HEK293 (cell line): ENCODE results near the gene TEAD4.
A peak's percentile ranks its signal among the peaks of the same experiment; 100 is the strongest.

Experiments
- CTCF ChIA-PET: fragments of 350-600 bp; formaldehyde crosslinking; extraction: SDS; loops from one replicate; lab custom pipeline; 2021; ENCODE audit warnings: antibody characterized with exemption; lab: Yijun Ruan, JAX
- POLR2A ChIA-PET: fragments of 300-600 bp; formaldehyde crosslinking; extraction: SDS; loops from one replicate; lab custom pipeline; 2020; ENCODE audit warnings: antibody characterized with exemption, inconsistent platforms; lab: Yijun Ruan, JAX
- H3K27ac ChIP-seq: fragments of 200-500 bp; sonication (Bioruptor generic); 2 replicates; pipeline ENCODE4 v1.5.1; 2014; ENCODE audit warnings: low read depth, low read length, control low read depth, inconsistent platforms; ENCODE audit errors: extremely low read depth
- H3K36me3 ChIP-seq, 2 experiments: fragments of 200-500 bp in 1 of 2; sonication (Bioruptor generic) in 1 of 2; 1 replicate in 1 of 2; 2 replicates in 1 of 2; pipeline ENCODE4 v1.5.1; 2014 to 2017; ENCODE audit warnings: inconsistent platforms in 2 of 2, low read length in 2 of 2; ENCODE audit not compliant: control insufficient read depth in 2 of 2, insufficient read depth in 1 of 2
- H3K4me1 ChIP-seq: fragments of 200-500 bp; sonication (Bioruptor generic); 2 replicates; pipeline ENCODE4 v1.5.1; 2014; ENCODE audit warnings: mild to moderate bottlenecking, low read length, inconsistent platforms; ENCODE audit not compliant: control insufficient read depth, insufficient read depth
- H3K4me3 ChIP-seq: 2 replicates; pipeline ENCODE4 v1.5.1; 2011; ENCODE audit warnings: low read depth, mild to moderate bottlenecking, control low read depth, low read length, moderate library complexity
- H3K9me3 ChIP-seq: fragments of 200-500 bp; sonication (Bioruptor generic); 2 replicates; pipeline ENCODE4 v1.5.1; 2014; ENCODE audit warnings: low read depth, low read length, inconsistent platforms; ENCODE audit not compliant: control insufficient read depth, insufficient read depth
- BCL11B ChIP-seq: fragments of 450-650 bp; formaldehyde crosslinking; IDR thresholded peaks from 2 replicates; pipeline ENCODE4 v1.5.1; 2016; ENCODE audit warnings: low read depth, missing biosample characterization, missing genetic modification characterization
- SETDB1 ChIP-seq: IDR thresholded peaks from one replicate; pipeline ENCODE4 v1.6.1; 2017; ENCODE audit warnings: mild to moderate bottlenecking, low read length, moderate library complexity, mixed read lengths; ENCODE audit not compliant: insufficient read length
- TCF7L2 ChIP-seq: IDR thresholded peaks from 2 replicates; pipeline ENCODE4 v1.6.1; 2011; ENCODE audit warnings: low read depth, mild to moderate bottlenecking, inconsistent platforms, low read length, moderate library complexity, borderline replicate concordance
- WT1 ChIP-seq: fragments of 450-650 bp; formaldehyde crosslinking; IDR thresholded peaks from 2 replicates; pipeline ENCODE4 v1.5.1; 2016; ENCODE audit warnings: missing biosample characterization, missing genetic modification characterization
- ZFP41 ChIP-seq: fragments of 450-650 bp; formaldehyde crosslinking; IDR thresholded peaks from 2 replicates; pipeline ENCODE4 v1.5.1; 2016; ENCODE audit warnings: missing biosample characterization, missing genetic modification characterization, borderline replicate concordance
- ZNF585B ChIP-seq: fragments of 450-650 bp; formaldehyde crosslinking; IDR thresholded peaks from 2 replicates; pipeline ENCODE4 v1.5.1; 2016; ENCODE audit warnings: missing biosample characterization, missing genetic modification characterization
- ZNF654 ChIP-seq: fragments of 450-650 bp; formaldehyde crosslinking; IDR thresholded peaks from 2 replicates; pipeline ENCODE4 v1.5.1; 2016; ENCODE audit warnings: low read depth, missing biosample characterization, missing genetic modification characterization
- ZNF830 ChIP-seq: fragments of 450-650 bp; IDR thresholded peaks from 2 replicates; pipeline ENCODE4 v1.5.0; 2018; ENCODE audit warnings: missing biosample characterization, missing genetic modification characterization, low read depth, mild to moderate bottlenecking, moderate library complexity
- ZNF843 ChIP-seq: fragments of 450-650 bp; formaldehyde crosslinking; IDR thresholded peaks from 2 replicates; pipeline ENCODE4 v1.5.1; 2016; ENCODE audit warnings: missing biosample characterization, missing genetic modification characterization
- ZSCAN30 ChIP-seq: fragments of 450-650 bp; IDR thresholded peaks from 2 replicates; pipeline ENCODE4 v1.5.1; 2018; ENCODE audit warnings: missing biosample characterization, mild to moderate bottlenecking, missing genetic modification characterization, moderate library complexity
- TF ChIP-seq, protein P1 (sequence below): fragments of 450-650 bp; formaldehyde crosslinking; IDR thresholded peaks from 2 replicates; pipeline ENCODE4 v1.5.1; 2016; ENCODE audit warnings: missing biosample characterization, missing genetic modification characterization
- TF ChIP-seq, protein P2 (sequence below): fragments of 450-650 bp; formaldehyde crosslinking; IDR thresholded peaks from 2 replicates; pipeline ENCODE4 v1.5.1; 2016; ENCODE audit warnings: missing biosample characterization, missing genetic modification characterization
- TF ChIP-seq, protein P3 (sequence below): fragments of 450-650 bp; formaldehyde crosslinking; IDR thresholded peaks from 2 replicates; pipeline ENCODE4 v1.5.1; 2017; ENCODE audit warnings: missing biosample characterization, mild to moderate bottlenecking, missing genetic modification characterization, moderate library complexity
- TF ChIP-seq, protein P4 (sequence below): fragments of 450-650 bp; formaldehyde crosslinking; IDR thresholded peaks from 2 replicates; pipeline ENCODE4 v1.5.1; 2016; ENCODE audit warnings: missing biosample characterization, missing genetic modification characterization

The TEAD4 gene

DNA sequence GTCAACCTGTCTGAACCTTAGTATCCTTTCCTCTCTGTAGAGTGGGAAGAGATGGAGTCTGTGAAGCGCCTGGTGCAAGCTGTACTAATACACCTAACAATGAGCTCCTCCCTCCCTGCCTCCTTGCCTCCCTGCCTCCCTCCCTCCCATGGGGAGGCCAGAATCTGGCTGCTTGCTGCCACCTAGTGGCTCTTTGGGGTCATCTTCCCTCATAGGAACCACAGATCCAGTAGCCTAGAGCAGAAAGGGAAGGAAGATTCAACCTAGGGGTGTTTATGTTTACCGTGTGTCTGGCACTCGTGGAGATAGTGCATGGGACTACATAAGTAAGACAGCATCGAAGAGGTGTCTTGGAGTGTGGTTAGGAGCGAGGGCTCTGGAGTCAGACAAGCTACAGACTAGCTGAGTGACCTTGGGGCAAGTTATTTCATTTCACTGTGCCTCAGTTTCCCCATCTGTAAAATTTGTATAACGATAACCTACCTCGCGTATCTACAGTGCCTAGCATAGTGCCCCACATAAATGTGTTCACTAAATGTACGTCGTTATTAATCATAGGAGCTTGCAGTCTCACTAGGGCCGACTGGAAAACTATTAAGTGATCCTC, 82.5 kb downstream of the TEAD4 start:
- no peak overlapping the region for H3K4me3 ChIP-seq
- TF ChIP-seq ZNF654 (peak; percentile 81), ZSCAN30 (tag by site-specific recombination) (peak; percentile 43; the same call in 1 of the 2 replicates), ZNF830 (no peak), WT1 (tag by site-specific recombination) (0 out of 2 replicates have a peak, but pooled peaks have one; percentile 40), ZNF843 (tag by site-specific recombination) (no peak)
- TF ChIP-seq, protein P1, sequence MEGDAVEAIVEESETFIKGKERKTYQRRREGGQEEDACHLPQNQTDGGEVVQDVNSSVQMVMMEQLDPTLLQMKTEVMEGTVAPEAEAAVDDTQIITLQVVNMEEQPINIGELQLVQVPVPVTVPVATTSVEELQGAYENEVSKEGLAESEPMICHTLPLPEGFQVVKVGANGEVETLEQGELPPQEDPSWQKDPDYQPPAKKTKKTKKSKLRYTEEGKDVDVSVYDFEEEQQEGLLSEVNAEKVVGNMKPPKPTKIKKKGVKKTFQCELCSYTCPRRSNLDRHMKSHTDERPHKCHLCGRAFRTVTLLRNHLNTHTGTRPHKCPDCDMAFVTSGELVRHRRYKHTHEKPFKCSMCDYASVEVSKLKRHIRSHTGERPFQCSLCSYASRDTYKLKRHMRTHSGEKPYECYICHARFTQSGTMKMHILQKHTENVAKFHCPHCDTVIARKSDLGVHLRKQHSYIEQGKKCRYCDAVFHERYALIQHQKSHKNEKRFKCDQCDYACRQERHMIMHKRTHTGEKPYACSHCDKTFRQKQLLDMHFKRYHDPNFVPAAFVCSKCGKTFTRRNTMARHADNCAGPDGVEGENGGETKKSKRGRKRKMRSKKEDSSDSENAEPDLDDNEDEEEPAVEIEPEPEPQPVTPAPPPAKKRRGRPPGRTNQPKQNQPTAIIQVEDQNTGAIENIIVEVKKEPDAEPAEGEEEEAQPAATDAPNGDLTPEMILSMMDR: peak; percentile 33; the same call in 1 of the 2 replicates
- TF ChIP-seq, protein P2, sequence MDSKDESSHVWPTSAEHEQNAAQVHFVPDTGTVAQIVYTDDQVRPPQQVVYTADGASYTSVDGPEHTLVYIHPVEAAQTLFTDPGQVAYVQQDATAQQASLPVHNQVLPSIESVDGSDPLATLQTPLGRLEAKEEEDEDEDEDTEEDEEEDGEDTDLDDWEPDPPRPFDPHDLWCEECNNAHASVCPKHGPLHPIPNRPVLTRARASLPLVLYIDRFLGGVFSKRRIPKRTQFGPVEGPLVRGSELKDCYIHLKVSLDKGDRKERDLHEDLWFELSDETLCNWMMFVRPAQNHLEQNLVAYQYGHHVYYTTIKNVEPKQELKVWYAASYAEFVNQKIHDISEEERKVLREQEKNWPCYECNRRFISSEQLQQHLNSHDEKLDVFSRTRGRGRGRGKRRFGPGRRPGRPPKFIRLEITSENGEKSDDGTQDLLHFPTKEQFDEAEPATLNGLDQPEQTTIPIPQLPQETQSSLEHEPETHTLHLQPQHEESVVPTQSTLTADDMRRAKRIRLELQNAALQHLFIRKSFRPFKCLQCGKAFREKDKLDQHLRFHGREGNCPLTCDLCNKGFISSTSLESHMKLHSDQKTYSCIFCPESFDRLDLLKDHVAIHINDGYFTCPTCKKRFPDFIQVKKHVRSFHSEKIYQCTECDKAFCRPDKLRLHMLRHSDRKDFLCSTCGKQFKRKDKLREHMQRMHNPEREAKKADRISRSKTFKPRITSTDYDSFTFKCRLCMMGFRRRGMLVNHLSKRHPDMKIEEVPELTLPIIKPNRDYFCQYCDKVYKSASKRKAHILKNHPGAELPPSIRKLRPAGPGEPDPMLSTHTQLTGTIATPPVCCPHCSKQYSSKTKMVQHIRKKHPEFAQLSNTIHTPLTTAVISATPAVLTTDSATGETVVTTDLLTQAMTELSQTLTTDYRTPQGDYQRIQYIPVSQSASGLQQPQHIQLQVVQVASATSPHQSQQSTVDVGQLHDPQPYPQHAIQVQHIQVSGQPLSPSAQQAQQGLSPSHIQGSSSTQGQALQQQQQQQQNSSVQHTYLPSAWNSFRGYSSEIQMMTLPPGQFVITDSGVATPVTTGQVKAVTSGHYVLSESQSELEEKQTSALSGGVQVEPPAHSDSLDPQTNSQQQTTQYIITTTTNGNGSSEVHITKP (tag by site-specific recombination): 0 out of 2 replicates have a peak, but pooled peaks have one; percentile 1
- POLR2A ChIA-PET: interaction anchor here (0.6 to 1.3 kb wide), 4 partner anchors 9 to 157 kb away, joined by 3 to 5 read pairs (median 4); partner anchors contain the start of gene TULP3
- no peaks in the 10 kb centered on the region for H3K4me1 ChIP-seq
- no peaks in the 10 kb centered on the region for H3K9me3 ChIP-seq
- no peak overlapping the region for H3K27ac ChIP-seq
- peaks cover 0 to 23% of the 10 kb centered on the region in 2 experiments; a peak in 1 of 3 replicates for H3K36me3 ChIP-seq
- CTCF ChIA-PET: interaction anchor here (0.6 to 2.0 kb wide), 25 partner anchors 9 to 677 kb away, joined by 3 to 13 read pairs (median 4); no protein-coding TSS in a partner anchor

DNA sequence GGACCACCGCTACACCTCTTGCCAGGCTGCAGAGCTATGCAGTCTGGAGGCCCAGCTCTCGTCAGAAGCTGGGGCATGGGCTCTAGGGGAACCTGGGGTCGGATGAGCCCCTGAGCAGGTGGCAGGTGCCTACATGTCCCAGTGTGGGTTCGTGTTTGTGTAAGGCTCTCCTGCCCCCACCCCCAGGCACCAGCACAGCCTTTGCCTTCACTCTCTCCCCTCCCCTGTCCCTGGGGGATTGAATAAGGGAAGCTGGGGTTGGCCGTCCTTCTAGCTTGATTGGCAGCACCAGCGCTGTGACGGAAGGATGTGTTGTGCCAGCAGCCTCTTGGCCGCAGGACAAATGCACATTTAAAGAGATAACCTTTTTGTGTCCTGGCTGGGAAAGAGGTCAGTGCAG, 83.2 kb downstream of the TEAD4 start:
- Histone ChIP-seq H3K4me3 (no peak overlapping the region), H3K9me3 (no peaks in the 10 kb centered on the region), H3K36me3 (peaks cover 0 to 23% of the 10 kb centered on the region in 2 experiments; a peak in 1 of 3 replicates), H3K27ac (no peak overlapping the region), H3K4me1 (no peaks in the 10 kb centered on the region)
- POLR2A ChIA-PET: interaction anchor here (1.2 to 1.3 kb wide), 2 partner anchors 8 to 151 kb away, joined by 3 to 5 read pairs; partner anchors contain the start of gene TULP3
- CTCF ChIA-PET: interaction anchor here (0.7 to 2.0 kb wide), 22 partner anchors 8 to 359 kb away, joined by 3 to 13 read pairs (median 4); no protein-coding TSS in a partner anchor
- TF ChIP-seq, protein P3, sequence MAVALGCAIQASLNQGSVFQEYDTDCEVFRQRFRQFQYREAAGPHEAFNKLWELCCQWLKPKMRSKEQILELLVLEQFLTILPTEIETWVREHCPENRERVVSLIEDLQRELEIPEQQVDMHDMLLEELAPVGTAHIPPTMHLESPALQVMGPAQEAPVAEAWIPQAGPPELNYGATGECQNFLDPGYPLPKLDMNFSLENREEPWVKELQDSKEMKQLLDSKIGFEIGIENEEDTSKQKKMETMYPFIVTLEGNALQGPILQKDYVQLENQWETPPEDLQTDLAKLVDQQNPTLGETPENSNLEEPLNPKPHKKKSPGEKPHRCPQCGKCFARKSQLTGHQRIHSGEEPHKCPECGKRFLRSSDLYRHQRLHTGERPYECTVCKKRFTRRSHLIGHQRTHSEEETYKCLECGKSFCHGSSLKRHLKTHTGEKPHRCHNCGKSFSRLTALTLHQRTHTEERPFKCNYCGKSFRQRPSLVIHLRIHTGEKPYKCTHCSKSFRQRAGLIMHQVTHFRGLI (tag by site-specific recombination): no peak
- TF ChIP-seq BCL11B (tag by site-specific recombination) (no peak), TCF7L2 (no peak), ZNF585B (no peak), SETDB1 (no peak), ZFP41 (tag by site-specific recombination) (no peak)
- TF ChIP-seq, protein P4, sequence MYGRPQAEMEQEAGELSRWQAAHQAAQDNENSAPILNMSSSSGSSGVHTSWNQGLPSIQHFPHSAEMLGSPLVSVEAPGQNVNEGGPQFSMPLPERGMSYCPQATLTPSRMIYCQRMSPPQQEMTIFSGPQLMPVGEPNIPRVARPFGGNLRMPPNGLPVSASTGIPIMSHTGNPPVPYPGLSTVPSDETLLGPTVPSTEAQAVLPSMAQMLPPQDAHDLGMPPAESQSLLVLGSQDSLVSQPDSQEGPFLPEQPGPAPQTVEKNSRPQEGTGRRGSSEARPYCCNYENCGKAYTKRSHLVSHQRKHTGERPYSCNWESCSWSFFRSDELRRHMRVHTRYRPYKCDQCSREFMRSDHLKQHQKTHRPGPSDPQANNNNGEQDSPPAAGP (tag by site-specific recombination): no peak
